ENCODE data around the gene LSMEM2. TPM values are rescaled to one million over a fixed set of nuclear protein-coding genes. Genes with fewer than 3 reads are reported as not detected.
"Not testable (repeated sequence)": the region's sequence is repeated elsewhere in the genome, so short reads cannot be mapped to it uniquely, and the experiment has no call there.

LSMEM2 gene
- polyA plus RNA-seq, 1 donor, result 0.58 TPM

GRCh38 chr3:50298836-50299637, 20.1 kb downstream of the LSMEM2 start, which contains the start of the genes HYAL3 and NAA80:
TSS of gene HYAL3 (minus strand) at chr3:50299405. CDS start at chr3:50295602, 3,803 bp downstream.
TSS of gene NAA80 (minus strand) at chr3:50299405. CDS start at chr3:50297463, 1,942 bp downstream.
- DNase-seq, result peak; percentile 99

GRCh38 chr3:50299638-50299928, 20.7 kb downstream of the LSMEM2 start:
- no peak for DNase-seq

- DNase-seq, result no peak
Measured at GRCh38 chr3:50299929-50300680, 21.2 kb downstream of the LSMEM2 start.

- DNase-seq, result no peak
Measured at GRCh38 chr3:50300681-50301254, 21.9 kb downstream of the LSMEM2 start.

- DNase-seq, result no peak
Measured at GRCh38 chr3:50302095-50303012, 23.5 kb downstream of the LSMEM2 start.

- no peak for DNase-seq
Measured at GRCh38 chr3:50303013-50303815, 24.3 kb downstream of the LSMEM2 start, which contains the start of gene HYAL1. TSS of gene HYAL1 (minus strand) at chr3:50303574. CDS start at chr3:50302956, 618 bp downstream.

- no peak for DNase-seq
Measured at GRCh38 chr3:50304601-50305000, 25.7 kb downstream of the LSMEM2 start.

GRCh38 chr3:50312041-50312440, 33.2 kb downstream of the LSMEM2 start:
- not testable (repeated sequence) for DNase-seq

- no peak for DNase-seq
Measured at GRCh38 chr3:50314342-50314741, 35.5 kb downstream of the LSMEM2 start.

- DNase-seq, result no peak
Measured at GRCh38 chr3:50314816-50315215, 35.9 kb downstream of the LSMEM2 start.

- no peak for DNase-seq
Measured at GRCh38 chr3:50316657-50317242, 37.9 kb downstream of the LSMEM2 start.

GRCh38 chr3:50317300-50317699, 38.4 kb downstream of the LSMEM2 start:
- no peak for DNase-seq

- no peak for DNase-seq
Measured at GRCh38 chr3:50318163-50318562, 39.3 kb downstream of the LSMEM2 start.

- no peak for DNase-seq
Measured at GRCh38 chr3:50318615-50319014, 39.7 kb downstream of the LSMEM2 start.

- no peak for DNase-seq
Measured at GRCh38 chr3:50319181-50319893, 40.5 kb downstream of the LSMEM2 start.

- DNase-seq, result no peak
Measured at GRCh38 chr3:50319894-50320625, 41.2 kb downstream of the LSMEM2 start.

- DNase-seq, result peak; percentile 88
Measured at GRCh38 chr3:50320853-50321335, 42.0 kb downstream of the LSMEM2 start.

GRCh38 chr3:50321336-50322114, 42.6 kb downstream of the LSMEM2 start:
- peak; percentile 91 for DNase-seq

All from left kidney (tissue), 2 donors.